Fibroblast of skin of right biceps (primary cell): ENCODE results near the gene PRDM11.

Source experiments
- DNase-seq: peaks from one replicate; pipeline ENCODE4 v3.0.0-alpha.2; 2013

The PRDM11 gene

DNA sequence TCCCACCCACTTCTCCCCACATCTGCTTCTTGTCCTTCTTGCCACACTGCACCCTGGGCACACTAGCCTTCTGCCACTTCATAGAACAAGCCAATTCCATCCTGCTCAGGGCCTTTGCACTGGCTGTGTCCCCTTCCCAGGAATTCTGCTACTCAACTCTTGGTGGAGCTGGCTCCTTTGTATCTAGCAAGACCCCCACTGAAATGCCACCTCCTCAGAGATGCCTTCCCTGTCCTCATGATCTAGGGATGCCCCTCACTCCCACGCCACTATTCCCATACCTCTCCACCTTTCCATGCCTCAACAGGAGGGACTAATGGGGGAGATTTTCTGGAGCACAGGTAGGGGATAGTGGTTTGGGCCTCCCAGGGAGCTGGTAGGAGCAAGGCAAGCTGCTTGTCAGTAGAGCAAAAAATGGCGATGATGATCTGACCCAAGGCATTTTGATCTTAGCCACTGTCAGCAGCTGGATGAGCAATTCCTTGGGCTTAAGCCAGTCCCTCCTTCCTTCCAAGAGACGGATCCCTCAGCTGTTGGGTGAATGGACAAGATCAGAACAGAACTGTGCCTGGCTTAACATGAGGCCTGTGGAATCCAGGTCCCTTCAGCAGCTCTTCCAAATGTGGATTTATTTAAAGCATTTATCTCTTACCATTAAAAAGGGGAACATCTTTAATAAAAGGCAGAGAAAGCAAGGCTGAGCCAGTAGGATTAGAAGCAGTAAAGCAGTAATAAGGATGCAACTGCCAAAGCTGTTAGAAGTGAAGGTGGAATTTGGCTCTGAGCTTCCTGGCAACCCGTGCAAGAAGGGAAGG, 4.0 kb upstream of the PRDM11 start:
- DNase-seq = peak; percentile 18

GRCh38 chr11:45143494-45143893, 2.9 kb upstream of the PRDM11 start:
- DNase-seq = no peak

- no peak for DNase-seq
Measured at GRCh38 chr11:45144126-45145082, 2.0 kb upstream of the PRDM11 start.

DNA sequence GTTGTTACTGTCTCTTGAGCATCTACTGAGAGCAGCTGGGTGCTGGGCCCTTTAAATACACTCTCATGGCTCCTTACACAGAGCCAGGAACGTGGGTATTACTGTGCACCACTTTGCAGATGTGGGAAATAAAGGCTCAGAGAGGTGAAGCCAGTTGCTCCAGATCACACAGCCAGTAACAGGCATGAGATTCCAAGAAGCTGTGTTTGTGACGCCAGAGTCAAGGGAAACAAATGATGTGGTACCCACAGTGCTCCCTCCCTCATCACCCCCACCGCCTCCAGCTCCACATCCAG, 1.4 kb upstream of the PRDM11 start:
- DNase-seq = no peak

DNA sequence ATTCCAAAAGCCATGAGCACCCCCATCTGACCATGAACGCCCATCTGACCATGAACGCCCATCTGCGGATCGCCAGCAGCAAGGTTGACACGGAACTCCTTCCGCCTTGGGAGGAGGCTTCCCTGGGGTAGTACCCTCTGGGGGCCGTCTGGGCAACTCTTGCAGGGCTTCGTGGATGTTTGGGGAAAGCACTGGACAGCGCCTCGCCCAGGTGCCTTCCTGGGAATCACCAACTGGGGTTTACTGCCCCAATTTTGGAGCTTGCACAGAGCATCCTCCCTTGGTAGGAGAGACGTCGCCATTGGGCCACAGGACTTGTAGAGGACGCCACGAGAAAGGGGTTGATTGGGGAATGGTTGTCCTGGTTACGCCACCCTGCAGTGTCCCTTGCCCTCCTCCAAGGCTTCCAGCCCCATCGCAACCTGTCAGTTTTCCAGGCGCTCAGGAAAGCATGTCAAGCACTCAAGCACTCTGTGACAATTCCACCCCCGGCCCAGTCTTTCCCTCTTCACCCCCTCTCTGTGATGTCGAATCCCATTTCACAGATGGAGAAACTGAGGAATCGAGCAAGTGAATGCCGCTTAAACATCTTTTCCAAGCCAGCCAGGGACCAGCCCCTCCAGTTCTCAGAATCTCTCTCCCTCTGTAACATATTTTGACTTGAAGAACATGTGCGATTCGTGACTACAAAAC, 914 bp upstream of the PRDM11 start:
- peak; percentile 44 for DNase-seq

GRCh38 chr11:45147017-45147728, 734 bp downstream of the PRDM11 start:
- DNase-seq = peak; percentile 98

GRCh38 chr11:45147891-45148675, 1.6 kb downstream of the PRDM11 start:
- no peak for DNase-seq

- DNase-seq = no peak
Measured at GRCh38 chr11:45149483-45150056, 3.1 kb downstream of the PRDM11 start.

- no peak for DNase-seq
Measured at GRCh38 chr11:45150301-45150700, 3.9 kb downstream of the PRDM11 start.

- DNase-seq = no peak
Measured at GRCh38 chr11:45150943-45151342, 4.5 kb downstream of the PRDM11 start.

GRCh38 chr11:45151362-45151982, 5.0 kb downstream of the PRDM11 start:
- DNase-seq = no peak

DNA sequence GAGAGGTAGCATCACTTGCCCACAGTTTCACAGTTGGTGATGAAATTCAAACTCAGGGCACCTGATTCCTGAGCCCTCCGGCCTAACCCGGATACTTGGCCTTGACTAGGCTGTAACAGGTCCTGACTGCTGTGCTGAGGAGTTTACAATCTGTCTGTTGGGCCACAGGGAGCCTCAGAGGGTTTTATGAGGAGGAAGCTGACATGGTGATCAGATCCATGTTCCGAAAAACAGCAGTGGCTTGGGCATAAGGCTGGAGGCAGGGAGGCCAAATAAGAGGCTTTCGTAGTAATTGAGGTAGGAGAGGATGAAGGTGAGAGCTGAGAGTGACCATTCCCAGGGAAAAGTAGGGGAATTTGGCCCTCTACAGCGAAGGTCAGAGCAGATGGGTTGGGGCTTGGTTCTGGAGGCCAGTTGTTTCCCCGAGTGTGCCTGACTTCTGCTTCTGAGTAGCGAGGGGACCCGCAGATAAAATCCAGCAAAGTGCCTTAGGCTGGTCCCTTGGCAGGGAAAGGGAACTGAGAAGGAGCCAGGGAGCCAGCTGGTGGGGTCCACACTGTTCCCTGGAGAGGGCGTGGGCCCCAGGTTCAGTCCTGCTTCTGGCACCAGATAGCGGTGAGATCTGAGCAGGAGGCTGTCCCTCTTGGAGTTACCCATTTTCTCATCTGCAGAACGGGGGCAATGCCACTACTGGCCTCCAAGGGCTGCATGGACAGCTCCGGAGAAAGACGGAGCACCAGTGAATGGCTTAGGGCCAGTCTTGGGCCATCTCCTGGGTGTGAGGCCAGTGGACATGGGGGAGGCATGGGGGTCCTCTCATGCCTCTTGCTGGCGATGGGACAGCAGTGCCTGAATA, 6.5 kb downstream of the PRDM11 start:
- DNase-seq = no peak

DNA sequence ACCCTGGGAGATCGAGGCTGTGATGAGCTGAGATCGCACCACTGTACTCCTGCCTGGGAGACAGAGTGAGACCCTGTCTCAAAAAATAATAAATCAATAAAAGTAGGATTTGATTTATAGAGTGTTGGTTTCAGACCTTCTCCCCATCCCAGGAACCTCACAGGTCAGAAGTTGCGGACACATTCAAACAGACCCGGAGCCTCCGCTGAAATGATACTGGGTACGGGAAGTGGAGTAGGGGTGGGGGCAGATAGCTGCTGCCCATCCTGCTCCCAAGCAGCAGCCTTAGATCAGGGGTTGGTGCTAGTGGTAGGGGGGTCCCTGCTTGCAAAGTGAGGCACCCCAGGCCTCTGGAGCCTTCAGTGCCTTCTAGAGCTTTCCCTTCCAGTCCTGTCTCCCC, 7.8 kb downstream of the PRDM11 start:
- DNase-seq = no peak

DNA sequence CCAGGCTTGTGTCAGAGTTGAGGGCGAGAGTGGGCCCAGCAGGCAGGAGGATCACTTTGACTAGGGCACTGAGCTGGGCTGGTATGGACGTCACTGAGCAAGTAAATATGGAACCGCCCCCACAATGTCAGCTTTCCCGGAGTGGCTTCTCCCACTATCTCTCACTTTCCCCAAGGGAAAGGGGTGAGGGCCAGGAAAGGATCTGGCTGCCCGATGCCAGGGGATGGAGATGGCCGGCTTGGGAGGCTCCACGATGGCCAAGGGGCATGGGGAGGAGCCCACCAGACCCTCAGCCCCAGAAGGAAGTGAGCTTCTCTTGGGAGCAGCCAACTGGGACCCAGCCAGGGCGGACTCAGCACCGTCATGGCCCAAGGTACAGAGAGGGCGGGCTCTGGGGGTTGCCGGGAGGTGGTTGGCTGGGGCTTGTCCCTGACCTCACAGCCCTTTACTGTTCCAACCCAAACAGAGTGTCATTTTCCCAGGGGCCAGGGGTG, 8.7 kb downstream of the PRDM11 start:
- DNase-seq = no peak

DNA sequence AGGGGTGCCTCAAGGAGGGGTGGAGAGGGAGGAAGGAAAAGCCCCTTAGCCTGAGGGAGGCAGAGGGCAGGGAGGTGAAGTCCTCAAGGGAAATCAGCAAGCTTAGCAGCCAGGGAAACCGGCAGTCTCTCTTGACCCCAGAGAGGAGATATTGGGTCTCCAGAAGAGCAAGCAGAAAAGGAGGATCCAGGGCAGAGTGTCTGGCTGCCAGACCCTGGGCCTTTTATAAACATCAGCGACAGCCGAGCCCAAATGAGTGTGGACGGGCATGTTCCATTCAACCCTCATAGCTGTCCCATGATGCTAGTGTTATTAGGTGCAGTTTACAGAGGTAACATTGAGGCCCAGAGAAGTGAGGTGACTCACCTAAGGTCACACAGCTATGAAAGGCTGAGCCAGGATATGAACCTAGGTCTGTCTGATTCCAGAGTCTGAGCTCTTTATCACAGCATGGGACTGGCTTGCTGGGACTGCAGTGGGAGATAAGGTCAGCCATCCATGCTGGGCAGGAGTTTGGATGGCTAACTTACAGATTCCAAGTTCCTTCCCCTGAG, 9.3 kb downstream of the PRDM11 start:
- DNase-seq = no peak

DNA sequence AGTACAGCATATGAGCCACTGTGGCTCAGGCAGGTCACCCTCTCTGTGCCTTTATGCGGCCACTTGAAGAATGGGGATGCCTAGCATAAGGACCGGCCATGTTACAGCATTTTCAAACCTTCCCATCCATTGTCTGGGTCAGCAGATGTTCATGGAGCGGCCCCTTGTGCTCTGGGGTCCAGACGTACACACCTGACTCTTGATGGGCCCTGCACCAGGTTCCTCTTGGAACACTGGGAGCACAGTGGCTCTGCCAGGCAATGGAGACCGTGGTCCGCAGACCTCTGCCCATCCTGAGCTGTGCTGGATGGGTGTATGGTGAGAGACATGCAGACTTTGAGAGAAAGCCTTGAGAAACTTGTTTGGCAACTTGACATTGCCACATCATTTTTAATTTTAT, 9.8 kb downstream of the PRDM11 start:
- no peak for DNase-seq

DNA sequence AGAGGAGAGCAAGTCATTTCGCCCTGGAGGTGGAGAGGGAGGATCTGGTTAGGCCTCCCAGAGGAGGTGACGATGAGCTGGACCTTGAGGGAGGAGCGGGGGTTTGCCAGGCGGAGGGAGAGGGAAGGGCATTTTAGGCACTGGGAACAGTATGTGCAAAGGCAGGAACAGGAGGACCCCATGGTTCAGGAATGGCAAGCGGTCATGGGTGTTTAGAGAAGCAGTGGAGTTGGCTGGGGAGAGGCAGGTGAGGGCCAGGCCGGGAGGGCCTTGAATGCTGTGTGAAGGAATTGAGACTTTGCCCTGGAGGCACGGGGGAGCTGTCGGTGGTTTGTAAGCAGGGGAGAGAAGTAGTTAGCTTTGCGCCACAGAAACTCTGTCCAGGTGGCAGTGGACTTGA, 10.3 kb downstream of the PRDM11 start:
- no peak for DNase-seq

DNA sequence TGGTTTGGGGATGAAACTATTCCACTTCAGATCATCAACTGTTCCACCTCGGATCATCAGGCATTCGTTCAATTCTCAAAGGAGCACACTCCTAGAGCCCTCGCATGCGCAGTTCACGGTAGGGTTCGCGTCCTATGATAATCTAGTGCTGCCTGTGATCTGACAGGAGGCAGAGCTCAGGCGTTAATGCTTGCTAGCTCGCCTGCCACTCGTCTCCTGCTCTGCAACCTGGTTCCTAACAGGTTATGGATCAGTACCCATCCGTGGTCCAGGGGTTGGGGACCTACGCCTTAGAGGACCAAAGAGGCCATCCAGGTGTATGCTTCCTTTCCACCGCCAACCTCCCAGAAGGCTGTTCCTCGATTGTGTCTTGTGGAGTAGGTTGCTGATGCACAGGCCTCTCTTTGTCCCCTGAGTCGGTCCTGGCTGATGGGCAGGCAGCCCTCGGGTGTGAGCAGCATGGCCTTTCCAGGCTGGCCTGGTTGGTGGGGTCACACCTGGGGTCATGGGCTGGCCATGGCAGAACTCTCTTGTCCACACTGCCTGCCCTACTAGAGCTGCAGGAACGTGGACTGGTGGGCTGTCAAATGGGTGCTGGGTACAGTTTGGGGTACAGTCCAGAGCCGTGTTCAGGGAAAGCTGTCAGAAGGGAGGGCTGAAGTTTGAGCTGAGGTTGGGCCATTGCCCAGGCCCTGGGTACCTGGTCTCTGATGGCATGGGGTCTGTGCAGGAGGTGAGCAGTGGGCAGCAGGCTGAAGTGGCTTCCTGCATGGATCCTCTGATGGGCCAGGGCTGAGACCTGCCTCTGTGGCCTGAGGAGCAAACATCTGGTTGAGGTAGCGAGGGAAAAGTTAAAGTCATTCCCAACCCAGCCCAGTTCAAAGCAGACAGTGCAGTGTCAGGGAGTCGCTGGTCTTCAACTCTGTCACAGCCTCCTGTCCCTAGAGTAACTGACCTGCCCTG, 11.1 kb downstream of the PRDM11 start:
- no peak for DNase-seq
